Thymus (tissue), 11 donors: ENCODE data around the gene MAP2K5. TPM values are rescaled to one million over a fixed set of nuclear protein-coding genes. Genes with fewer than 3 reads are reported as not detected.

Experiments used
- DNase-seq, 9 donors: peaks; one replicate each; pipeline ENCODE4 v3.0.0-alpha.2; 2013; ENCODE audit warnings: low spot score in 9 of 9, low read depth in 6 of 9, missing footprints in 1 of 9
- H3K27ac ChIP-seq, 2 donors: one replicate each; pipeline ENCODE4 v1.5.1; 2013; ENCODE audit warnings: control low read depth in 1 of 2, low read depth in 1 of 2, low read length in 1 of 2, mild to moderate bottlenecking in 1 of 2, moderate library complexity in 1 of 2
- H3K27me3 ChIP-seq, 2 donors: one replicate each; pipeline ENCODE4 v1.5.1; 2013; ENCODE audit warnings: low read length in 1 of 2; ENCODE audit not compliant: control insufficient read depth in 2 of 2, insufficient read depth in 1 of 2
- H3K36me3 ChIP-seq, 2 donors: one replicate each; pipeline ENCODE4 v1.5.1; 2013; ENCODE audit warnings: low read length in 1 of 2, mild to moderate bottlenecking in 1 of 2, moderate library complexity in 1 of 2; ENCODE audit not compliant: control insufficient read depth in 2 of 2, insufficient read depth in 2 of 2
- H3K4me1 ChIP-seq, 2 donors: one replicate each; pipeline ENCODE4 v1.5.1; 2013; ENCODE audit warnings: low read length in 2 of 2; ENCODE audit not compliant: control insufficient read depth in 2 of 2, insufficient read depth in 2 of 2
- H3K4me3 ChIP-seq, 2 donors: one replicate each; pipeline ENCODE4 v1.5.1; 2013; ENCODE audit warnings: low read length in 2 of 2, control low read depth in 1 of 2, mild to moderate bottlenecking in 1 of 2
- H3K9me3 ChIP-seq, 2 donors: one replicate each; pipeline ENCODE4 v1.5.1; 2013; ENCODE audit warnings: low read length in 1 of 2, mild to moderate bottlenecking in 1 of 2; ENCODE audit not compliant: control insufficient read depth in 2 of 2, insufficient read depth in 1 of 2
- WGBS: extraction: QIAGEN DNeasy Blood & Tissue Kit; methylation state at CpG from one replicate; pipeline ENCODE4 v1.1.7; 2013; 5-methylcytosine and 5-hydroxymethylcytosine counted together
- polyA plus RNA-seq: library from polyadenylated mRNA; stranded (reverse); fragments of 200-250 nt; gene quantifications from one replicate; pipeline ENCODE4 v1.2.3, GENCODE V29; 2013
- total RNA-seq: library from RNA; stranded (reverse); fragments of 120-200 nt; gene quantifications from one replicate; pipeline ENCODE4 v1.2.4, GENCODE V29; 2013
- donor health status: healthy.

The MAP2K5 gene
- total and polyA plus RNA-seq, 2 donors = 9.4 to 16.3 TPM

DNA sequence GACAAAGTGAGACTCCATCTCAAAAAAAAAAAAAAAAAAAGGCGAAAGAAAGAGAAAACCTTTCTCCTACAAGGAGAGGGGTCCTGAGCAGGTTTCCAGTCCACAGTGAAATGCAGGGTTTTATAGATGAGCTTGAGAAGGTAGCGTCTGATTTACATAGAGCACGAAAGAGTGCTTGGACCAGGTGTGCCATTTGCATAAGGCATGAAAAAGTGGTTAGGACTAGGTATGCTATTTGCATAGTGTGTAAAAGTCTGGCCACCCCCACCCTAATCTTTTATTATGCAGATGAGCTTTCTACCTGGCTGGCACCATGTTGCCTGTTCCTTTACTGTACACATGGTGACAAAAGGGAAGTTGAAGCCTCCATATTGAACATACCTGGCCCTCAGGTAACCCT, 311.0 kb downstream of the MAP2K5 start:
- no peak overlapping the region for H3K27ac ChIP-seq
- DNase-seq = no peak
- no peak overlapping the region for H3K4me3 ChIP-seq
- no peaks in the 10 kb centered on the region for H3K4me1 ChIP-seq
- H3K27me3 ChIP-seq = no peaks in the 10 kb centered on the region
- H3K9me3 ChIP-seq = no peaks in the 10 kb centered on the region
- WGBS = 94% methylated on average over 3 of the region's 3 CpGs
- H3K36me3 ChIP-seq = no peaks in the 10 kb centered on the region

DNA sequence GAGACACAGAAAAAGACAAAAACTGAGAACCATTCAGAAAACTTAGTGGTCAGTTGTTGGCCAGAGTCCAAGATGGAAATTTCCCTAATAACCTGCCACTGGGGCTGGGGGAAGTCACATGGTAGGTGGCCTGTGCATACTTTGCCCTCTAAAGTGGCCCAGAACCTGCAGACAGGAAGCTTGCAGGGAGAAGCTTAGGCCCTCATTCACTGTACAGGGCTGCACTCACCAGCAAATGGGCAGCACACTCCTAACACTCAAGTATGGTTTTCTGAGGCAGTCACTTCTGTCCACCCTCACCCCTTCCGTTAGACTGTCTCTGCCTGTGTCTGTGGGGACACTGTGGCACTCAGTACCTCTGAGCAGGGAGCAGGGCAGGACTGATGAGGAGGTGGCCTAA, 311.9 kb downstream of the MAP2K5 start:
- no peak overlapping the region for H3K27ac ChIP-seq
- DNase-seq = no peak
- WGBS = 98% methylated on average over 1 of the region's 1 CpG

DNA sequence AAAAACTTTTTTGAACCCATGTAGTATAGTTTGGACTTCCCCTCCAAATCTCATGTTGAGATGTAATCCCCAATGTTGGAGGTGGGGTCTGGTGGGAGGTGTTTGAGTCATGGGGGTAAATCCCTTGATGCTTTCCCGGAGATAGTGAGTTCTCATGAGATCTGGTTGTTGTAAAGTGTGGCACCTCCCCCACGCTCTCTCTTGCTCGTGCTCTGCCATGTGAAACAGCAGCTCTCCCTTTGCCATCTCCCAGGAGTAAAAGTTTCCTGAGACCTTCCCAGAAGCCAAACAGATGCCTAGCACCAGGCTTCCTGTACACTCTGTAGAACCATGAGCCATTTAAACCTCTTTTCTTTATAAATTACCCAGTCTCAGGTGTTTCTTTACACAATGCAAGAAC, 313.3 kb downstream of the MAP2K5 start:
- 92% methylated on average over 3 of the region's 3 CpGs for WGBS
- H3K27me3 ChIP-seq = no peaks in the 10 kb centered on the region
- H3K4me3 ChIP-seq = no peak overlapping the region
- H3K4me1 ChIP-seq = no peaks in the 10 kb centered on the region
- no peak overlapping the region for H3K27ac ChIP-seq
- H3K36me3 ChIP-seq = no peaks in the 10 kb centered on the region
- DNase-seq = no peak
- H3K9me3 ChIP-seq = no peaks in the 10 kb centered on the region

More for the DNA sequence above, 311.9 kb downstream of the MAP2K5 start:
- Histone ChIP-seq H3K36me3 (no peaks in the 10 kb centered on the region), H3K4me1 (no peaks in the 10 kb centered on the region), H3K27me3 (no peaks in the 10 kb centered on the region), H3K4me3 (no peak overlapping the region), H3K9me3 (no peaks in the 10 kb centered on the region)

Other genes with a start within 250 kb of the MAP2K5 start
- 2.5 TPM for gene C15orf61, start 21.6 kb upstream of the MAP2K5 start, total RNA-seq
- 2.9 TPM for gene C15orf61, start 21.6 kb upstream of the MAP2K5 start, polyA plus RNA-seq